Measurements from ENCODE around the gene KDM2B.

Gene KDM2B

GRCh38 chr12:121571920-121572319 is 8.9 kb downstream of the KDM2B start:
- no peaks in the 10 kb centered on the region for H3K4me1 ChIP-seq (ENCODE audit: low read length)
- H3K36me3 ChIP-seq (replicated peaks; ENCODE audit: insufficient read depth, low read length) = no peaks in the 10 kb centered on the region
- H3K9me2 ChIP-seq (replicated peaks; ENCODE audit: insufficient read depth, low read length) = no peaks in the 10 kb centered on the region
- no peaks in the 10 kb centered on the region for H4K20me1 ChIP-seq (ENCODE audit: insufficient read depth, low read length)
- H3F3A ChIP-seq (ENCODE audit: insufficient read depth, low read length) = no peaks in the 10 kb centered on the region
- H3K27me3 ChIP-seq (replicated peaks; ENCODE audit: insufficient read depth, low read length) = no peaks in the 10 kb centered on the region
- no peak overlapping the region for H2AFZ ChIP-seq (ENCODE audit: low read length)
- no peak overlapping the region for H3K4me2 ChIP-seq (ENCODE audit: low read depth, low read length)
- no peaks in the 10 kb centered on the region for H3K9me3 ChIP-seq (replicated peaks; ENCODE audit: insufficient read depth, low read length)
- no peak for DNase-seq
- H3K79me2 ChIP-seq (ENCODE audit: low read length) = no peaks in the 10 kb centered on the region
- H3K9ac ChIP-seq (ENCODE audit: low read length) = no peak overlapping the region
- H3K4me3 ChIP-seq (ENCODE audit: low read length) = no peak overlapping the region
- H3K27ac ChIP-seq (ENCODE audit: low read length) = no peak overlapping the region
- TF ChIP-seq CTCF (IDR thresholded peaks at IDR 0.05; ENCODE audit: low read length) (no peak), EZH2phosphoT487 (IDR thresholded peaks at IDR 0.05; ENCODE audit: low read length) (no peak), EZH2 (optimal IDR thresholded peaks at IDR 0.05; ENCODE audit: low read depth, low read length) (no peak)

GRCh38 chr12:121570467-121571283 is 10.1 kb downstream of the KDM2B start:
- DNase-seq = no peak
- no peak overlapping the region for H3K4me2 ChIP-seq (ENCODE audit: low read depth, low read length)
- H3K4me1 ChIP-seq (ENCODE audit: low read length) = no peaks in the 10 kb centered on the region
- H3K9me3 ChIP-seq (replicated peaks; ENCODE audit: insufficient read depth, low read length) = no peaks in the 10 kb centered on the region
- no peak overlapping the region for H3K27ac ChIP-seq (ENCODE audit: low read length)
- no peak overlapping the region for H2AFZ ChIP-seq (ENCODE audit: low read length)
- H3K79me2 ChIP-seq (ENCODE audit: low read length) = no peaks in the 10 kb centered on the region
- no peaks in the 10 kb centered on the region for H4K20me1 ChIP-seq (ENCODE audit: insufficient read depth, low read length)
- H3K9ac ChIP-seq (ENCODE audit: low read length) = no peak overlapping the region
- no peaks in the 10 kb centered on the region for H3K9me2 ChIP-seq (replicated peaks; ENCODE audit: insufficient read depth, low read length)
- no peaks in the 10 kb centered on the region for H3K36me3 ChIP-seq (replicated peaks; ENCODE audit: insufficient read depth, low read length)
- H3K4me3 ChIP-seq (ENCODE audit: low read length) = no peak overlapping the region
- no peak for TF ChIP-seq EZH2 (optimal IDR thresholded peaks at IDR 0.05; ENCODE audit: low read depth, low read length)
- H3F3A ChIP-seq (ENCODE audit: insufficient read depth, low read length) = no peaks in the 10 kb centered on the region
- no peaks in the 10 kb centered on the region for H3K27me3 ChIP-seq (replicated peaks; ENCODE audit: insufficient read depth, low read length)

DNA sequence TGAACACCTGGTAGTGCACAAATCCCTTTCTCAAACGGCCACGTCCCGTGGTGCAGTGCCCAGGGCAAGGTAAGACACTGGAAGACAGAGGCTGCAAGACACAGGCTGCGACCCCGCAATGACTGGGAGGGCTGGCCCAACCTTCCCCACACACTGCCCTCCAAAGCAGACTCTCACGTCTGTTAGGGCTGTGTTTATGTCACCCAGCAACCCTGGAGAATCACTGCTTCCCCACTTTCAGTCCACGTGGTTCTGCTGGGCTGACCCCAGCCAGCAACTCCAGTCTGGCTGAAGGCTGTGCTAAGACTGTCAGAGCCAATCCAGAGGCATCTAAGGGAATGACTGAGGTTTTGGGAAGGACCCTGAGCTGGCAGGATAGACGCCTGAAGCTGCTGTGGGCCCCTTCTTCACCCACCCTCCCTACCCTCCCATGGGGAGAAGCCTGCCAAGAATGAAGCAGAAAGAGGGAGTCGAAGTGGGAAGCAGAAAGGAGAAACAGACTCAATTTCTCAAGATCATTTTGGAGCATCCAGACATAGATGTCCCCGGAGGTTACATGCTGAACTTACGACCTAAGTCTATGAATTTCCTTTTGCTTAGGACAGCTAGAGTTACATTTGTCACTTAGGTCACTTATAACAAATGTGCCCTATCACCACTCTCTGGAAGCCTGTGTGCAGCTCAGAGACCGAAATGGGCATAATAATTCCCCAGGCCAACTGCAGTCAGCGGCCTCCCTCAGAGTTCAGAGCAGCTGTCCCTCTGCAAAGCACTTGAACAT is 11.7 kb downstream of the KDM2B start:
- H2AFZ ChIP-seq (ENCODE audit: low read length) = no peak overlapping the region
- H3K9me3 ChIP-seq (replicated peaks; ENCODE audit: insufficient read depth, low read length) = no peaks in the 10 kb centered on the region
- no peaks in the 10 kb centered on the region for H3K4me1 ChIP-seq (ENCODE audit: low read length)
- H3F3A ChIP-seq (ENCODE audit: insufficient read depth, low read length) = no peaks in the 10 kb centered on the region
- no peak overlapping the region for H3K27ac ChIP-seq (ENCODE audit: low read length)
- no peak for DNase-seq
- no peaks in the 10 kb centered on the region for H3K36me3 ChIP-seq (replicated peaks; ENCODE audit: insufficient read depth, low read length)
- no peak overlapping the region for H3K4me2 ChIP-seq (ENCODE audit: low read depth, low read length)
- no peaks in the 10 kb centered on the region for H3K27me3 ChIP-seq (replicated peaks; ENCODE audit: insufficient read depth, low read length)
- no peaks in the 10 kb centered on the region for H3K9me2 ChIP-seq (replicated peaks; ENCODE audit: insufficient read depth, low read length)
- no peak for TF ChIP-seq EZH2 (optimal IDR thresholded peaks at IDR 0.05; ENCODE audit: low read depth, low read length)
- no peak for TF ChIP-seq CTCF (IDR thresholded peaks at IDR 0.05; ENCODE audit: low read length)
- TF ChIP-seq EZH2phosphoT487 (IDR thresholded peaks at IDR 0.05; ENCODE audit: low read length) = no peak
- H3K4me3 ChIP-seq (ENCODE audit: low read length) = no peak overlapping the region
- no peaks in the 10 kb centered on the region for H4K20me1 ChIP-seq (ENCODE audit: insufficient read depth, low read length)
- no peak overlapping the region for H3K9ac ChIP-seq (ENCODE audit: low read length)
- no peaks in the 10 kb centered on the region for H3K79me2 ChIP-seq (ENCODE audit: low read length)

All from MM.1S (cell line).